GM19035 (cell line): ENCODE measurements around the gene GAA.

ENCODE experiments used
- ATAC-seq: cut with Tn5 transposase; IDR thresholded peaks from one replicate; pipeline ENCODE4 v1.9.1; 2021; ENCODE audit not compliant: unreplicated experiment

Gene GAA

GRCh38 chr17:80116921-80117380 lies 15.6 kb downstream of the GAA start:
- no peak for ATAC-seq

- ATAC-seq: no peak
These were observed 16.4 kb downstream of the GAA start for GRCh38 chr17:80117491-80118401.

- no peak for ATAC-seq
These were observed 17.4 kb downstream of the GAA start for GRCh38 chr17:80118601-80119270.

DNA sequence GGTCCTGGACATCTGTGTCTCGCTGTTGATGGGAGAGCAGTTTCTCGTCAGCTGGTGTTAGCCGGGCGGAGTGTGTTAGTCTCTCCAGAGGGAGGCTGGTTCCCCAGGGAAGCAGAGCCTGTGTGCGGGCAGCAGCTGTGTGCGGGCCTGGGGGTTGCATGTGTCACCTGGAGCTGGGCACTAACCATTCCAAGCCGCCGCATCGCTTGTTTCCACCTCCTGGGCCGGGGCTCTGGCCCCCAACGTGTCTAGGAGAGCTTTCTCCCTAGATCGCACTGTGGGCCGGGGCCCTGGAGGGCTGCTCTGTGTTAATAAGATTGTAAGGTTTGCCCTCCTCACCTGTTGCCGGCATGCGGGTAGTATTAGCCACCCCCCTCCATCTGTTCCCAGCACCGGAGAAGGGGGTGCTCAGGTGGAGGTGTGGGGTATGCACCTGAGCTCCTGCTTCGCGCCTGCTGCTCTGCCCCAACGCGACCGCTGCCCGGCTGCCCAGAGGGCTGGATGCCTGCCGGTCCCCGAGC lies 17.9 kb downstream of the GAA start:
- ATAC-seq: no peak

DNA sequence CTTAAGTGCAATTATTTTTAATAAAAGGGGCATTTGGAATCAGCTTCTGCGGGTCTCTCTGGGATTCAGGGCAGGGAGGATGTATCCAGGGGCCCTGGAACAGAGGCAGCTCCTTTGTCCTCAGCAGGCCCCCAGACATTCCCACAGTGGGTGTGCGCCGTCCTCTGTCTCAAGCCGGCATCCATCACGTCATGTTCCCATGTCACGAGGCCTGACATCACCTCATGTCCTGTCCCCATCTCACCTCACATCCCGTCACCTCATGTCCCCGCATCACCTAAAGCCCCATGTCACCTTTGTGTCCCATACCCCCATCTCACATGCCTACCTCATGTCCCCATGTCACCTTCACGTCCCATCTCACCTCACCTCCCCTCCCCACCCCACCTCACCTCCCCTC lies 18.5 kb downstream of the GAA start:
- ATAC-seq: no peak

- no peak for ATAC-seq
These were observed 20.7 kb downstream of the GAA start for GRCh38 chr17:80122026-80122575.

DNA sequence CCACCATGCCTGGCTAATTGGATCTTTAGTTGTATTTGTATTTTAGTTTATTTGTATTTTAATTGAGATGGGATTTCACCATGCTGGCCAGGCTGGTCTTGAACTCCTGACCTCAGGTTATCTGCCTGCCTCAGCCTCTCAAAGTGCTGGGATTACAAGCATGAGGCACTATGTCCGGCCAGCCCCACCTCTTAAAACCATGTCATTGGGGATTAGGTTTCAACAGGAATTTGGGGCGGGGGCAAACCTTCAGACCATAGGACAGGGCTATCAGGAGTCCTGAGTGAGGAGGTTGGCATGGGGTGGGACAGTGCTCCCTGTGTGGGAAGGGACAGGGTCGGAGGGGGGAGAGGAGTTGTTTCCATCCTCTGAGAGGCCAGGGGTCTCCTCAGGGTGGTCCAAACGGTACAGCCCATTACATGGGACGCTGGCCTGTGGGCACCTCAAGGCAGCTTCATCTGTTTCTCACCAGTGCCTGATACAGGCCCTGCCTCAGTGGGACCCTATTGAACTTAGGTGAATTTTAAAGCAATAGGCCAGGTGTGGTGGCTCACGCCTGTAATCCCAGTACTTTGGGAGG lies 21.6 kb downstream of the GAA start:
- ATAC-seq: no peak

DNA sequence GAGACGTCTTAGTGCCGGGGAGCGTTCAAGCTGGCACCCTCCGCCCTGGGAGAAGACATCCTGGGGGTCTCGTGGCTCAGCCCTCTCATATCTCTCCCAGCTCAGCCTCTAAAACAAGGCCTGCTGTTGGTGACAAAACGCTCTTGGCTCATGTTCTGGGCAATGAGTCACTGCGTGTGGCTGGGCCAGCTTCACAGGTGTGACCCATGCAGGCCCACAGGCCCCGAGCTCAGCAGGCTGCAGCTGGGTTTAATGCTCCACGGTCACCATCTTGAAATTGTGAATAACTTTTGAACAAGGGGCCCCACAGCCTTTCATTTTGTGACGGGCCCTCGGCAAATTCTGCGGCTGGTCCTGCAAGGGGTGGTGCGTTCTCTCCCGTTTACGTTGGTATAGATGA lies 22.4 kb downstream of the GAA start:
- no peak for ATAC-seq

DNA sequence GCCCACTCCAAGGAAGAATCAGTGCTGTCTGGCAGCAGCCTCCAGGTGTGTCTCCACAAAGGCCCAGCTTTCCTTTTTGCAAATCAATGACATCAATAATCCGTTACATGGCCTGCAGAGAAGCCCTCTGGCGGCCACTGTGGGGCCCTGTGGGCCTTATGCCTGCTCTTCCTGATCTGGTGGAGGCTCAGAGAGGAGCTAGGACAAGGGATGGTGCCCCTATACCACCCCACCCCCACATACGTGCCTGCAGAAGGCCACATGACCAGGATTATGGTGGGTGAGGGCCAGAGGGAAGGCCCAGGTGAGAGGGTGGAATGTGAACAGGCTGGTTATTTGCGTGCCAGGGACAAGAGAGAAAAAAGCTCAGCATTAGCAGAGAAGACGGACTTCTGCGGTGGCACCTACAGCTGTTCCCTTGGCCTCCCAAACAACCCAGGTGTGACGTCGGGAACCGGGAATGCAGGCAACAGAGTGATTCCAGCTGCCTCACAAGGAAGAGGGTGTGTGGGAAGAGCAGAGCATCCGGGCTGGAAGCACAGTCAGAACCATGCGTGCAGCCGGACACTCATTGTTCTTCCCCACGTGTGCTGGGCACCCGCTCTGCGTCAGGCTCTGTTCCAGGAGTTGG lies 23.1 kb downstream of the GAA start:
- no peak for ATAC-seq

GRCh38 chr17:80125656-80126448 lies 24.5 kb downstream of the GAA start:
- no peak for ATAC-seq

DNA sequence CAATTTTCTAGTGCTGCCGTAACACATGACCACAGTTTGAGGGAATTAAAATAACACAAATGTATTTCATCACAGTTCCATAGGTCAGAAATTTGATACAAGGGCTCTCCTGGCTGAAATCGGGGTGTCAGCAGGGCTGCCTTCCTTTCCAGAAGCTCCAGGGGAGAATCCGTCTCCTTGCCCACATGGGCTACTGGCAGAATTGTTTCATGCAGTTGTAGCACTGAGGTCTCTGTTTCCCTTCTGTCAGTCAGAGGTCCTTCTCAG lies 25.0 kb downstream of the GAA start:
- no peak for ATAC-seq

- no peak for ATAC-seq
These were observed 27.7 kb downstream of the GAA start for GRCh38 chr17:80129006-80129565.

GRCh38 chr17:80130992-80131391 lies 29.6 kb downstream of the GAA start:
- ATAC-seq: no peak

DNA sequence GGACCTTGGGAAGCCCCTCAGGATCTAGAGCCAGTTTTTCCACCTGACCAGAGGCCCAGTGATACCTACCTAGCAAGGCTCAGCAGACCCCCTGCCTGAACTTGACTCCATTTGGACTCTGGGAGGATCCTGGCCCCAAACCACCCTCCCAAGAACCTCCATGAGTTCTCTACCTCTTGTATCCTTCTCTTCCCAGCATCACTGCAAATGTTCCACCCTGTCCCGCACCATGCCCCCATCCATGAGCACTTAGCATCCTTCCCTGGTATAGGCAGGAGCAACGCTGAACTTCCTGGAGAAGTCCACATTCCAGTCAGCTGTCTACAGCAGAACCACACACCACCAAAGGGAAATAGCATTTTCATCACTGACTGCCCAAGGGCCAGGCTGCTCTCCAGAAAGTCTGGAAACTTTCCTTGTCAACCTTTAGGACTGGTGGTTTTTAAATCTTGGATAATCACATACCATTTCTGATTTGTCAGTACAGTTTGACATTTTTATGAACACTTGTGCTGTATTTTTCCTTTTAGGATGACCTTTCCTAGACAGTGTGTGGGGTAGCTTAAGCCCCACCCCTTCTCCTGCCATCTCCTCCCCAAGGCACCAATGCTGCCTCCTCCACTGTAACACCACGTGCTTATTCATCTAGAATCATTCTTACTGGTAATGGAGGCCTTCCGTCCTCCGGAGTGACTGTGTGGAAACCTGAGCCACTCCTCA lies 31.7 kb downstream of the GAA start:
- ATAC-seq: no peak

DNA sequence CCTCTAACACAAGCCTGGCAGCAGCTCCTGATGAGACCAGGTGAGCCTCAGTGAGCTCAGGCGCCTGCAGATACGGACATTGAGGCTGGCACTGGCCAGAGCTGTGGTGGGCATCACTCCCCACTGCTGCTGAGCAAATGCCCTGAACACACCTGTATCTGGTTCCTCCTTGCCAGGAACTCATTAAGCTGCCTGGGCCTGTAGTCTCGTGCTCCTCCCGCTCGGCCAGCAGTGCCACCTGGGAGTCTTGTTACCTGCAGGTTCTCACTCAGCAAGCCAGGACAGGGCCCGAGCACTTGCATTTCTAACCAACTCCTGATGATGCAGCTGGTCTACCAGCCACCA lies 32.2 kb downstream of the GAA start:
- ATAC-seq: no peak

GRCh38 chr17:80137131-80137530 lies 35.8 kb downstream of the GAA start:
- no peak for ATAC-seq

DNA sequence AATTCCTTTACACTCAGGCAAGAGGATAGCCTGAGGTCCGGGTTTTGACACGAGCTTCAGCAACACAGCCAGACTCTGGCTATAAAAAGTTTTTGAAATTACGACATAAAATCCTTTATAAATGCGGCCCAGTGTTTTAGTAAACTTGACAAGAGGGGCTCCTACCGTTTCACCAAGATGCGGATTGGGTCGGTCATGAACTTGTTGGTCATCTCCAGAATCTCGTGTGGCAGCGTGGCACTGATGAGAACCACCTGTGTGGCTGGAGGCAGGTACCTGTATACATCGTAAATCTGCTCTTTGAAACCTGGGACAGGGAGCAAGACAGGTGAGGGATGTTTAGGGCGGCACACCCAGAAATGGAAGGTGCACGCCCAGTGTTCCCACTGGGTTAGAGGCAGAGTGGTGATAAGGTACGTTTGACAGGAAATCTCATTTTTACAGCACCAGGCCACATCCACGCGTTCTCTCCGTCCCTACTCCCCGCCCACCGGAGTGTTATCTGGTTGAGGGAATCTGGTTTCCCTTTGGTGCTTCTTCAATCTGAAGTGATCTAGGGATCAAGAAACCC lies 37.6 kb downstream of the GAA start:
- no peak for ATAC-seq

DNA sequence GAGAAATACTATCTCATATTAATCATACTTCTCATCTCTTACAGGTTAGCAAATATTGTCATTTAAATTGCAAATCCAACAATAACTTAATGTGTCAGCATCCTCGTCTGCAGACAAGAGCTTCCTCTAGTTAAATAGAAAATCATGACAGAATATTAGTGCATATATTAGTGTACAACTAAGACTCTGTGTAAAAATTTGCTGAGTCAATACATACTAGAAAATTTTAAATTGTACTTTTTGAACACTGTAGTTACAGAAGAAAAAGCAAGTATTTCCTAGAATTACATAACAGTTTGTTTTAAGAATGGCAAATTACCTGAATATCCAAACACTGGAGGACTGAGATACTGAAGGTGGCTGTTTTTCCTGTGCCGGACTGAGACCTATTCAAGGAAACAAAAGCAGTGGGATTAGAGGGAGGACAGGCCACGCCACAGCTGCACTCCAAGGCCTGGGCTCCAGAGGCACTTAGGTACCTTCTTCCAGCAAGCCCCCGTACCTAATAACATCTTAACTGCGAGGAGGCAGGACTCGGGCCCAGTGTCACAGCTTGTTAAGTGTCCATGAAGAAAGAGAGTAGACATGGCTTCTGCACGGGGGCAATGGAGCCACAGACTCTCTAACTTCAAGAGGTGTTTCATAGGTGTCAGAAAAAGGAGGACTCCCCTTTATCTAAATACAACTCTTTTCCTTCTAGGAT lies 40.2 kb downstream of the GAA start:
- ATAC-seq: no peak

DNA sequence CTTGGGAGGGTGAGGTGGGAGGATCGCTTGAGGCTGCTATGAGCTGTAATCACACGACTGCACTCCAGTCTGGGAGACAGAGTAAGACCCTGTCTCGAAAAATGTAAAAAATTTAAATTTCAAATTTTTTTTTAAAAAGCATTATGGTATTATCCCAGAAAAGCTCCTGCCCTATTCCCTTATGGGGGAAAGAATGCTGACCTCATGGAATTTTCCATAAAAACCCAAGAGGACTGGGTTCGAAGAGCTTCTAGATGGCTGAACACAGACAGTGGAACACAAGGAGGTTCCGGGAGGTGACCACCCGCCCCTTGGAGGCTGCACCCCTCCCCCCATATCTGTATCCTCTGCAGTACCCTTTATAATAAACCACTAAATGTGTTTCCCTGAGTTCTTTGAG lies 41.5 kb downstream of the GAA start:
- ATAC-seq: no peak
